Activated CD8-positive, alpha-beta memory T cell treated with anti-CD3 and anti-CD28 coated beads, Interleukin-2, amount 10 ng/mL, durations not matched to agents 7 days and 5 days (primary cell): Measurements from ENCODE around the gene CBLC. TPM values are rescaled to one million over a fixed set of nuclear protein-coding genes. Genes with fewer than 3 reads are reported as not detected.
"Not testable (repeated sequence)": the region's sequence is repeated elsewhere in the genome, so short reads cannot be mapped to it uniquely, and the experiment has no call there.

ENCODE experiments used
- ATAC-seq: fragments of 150-1000 bp; cut with Tn5 transposase; one replicate; pipeline ENCODE4 v1.10.0; 2021; ENCODE audit warnings: moderate library complexity
- CTCF ChIA-PET: fragments of 350-600 bp; sonication (Branson Sonifier 250); formaldehyde crosslinking; loops from one replicate; lab custom pipeline; 2021; ENCODE audit warnings: antibody characterized with exemption; lab: Charles Lee
- DNase-seq: peaks from one replicate; pipeline ENCODE4 v3.0.0-alpha.2; 2020
- H3K27ac Mint-ChIP-seq: one replicate; pipeline ENCODE4 v1.8.0; 2021; ENCODE audit warnings: mild to moderate bottlenecking, mixed read lengths
- H3K27me3 Mint-ChIP-seq: one replicate; pipeline ENCODE4 v1.8.0; 2021; ENCODE audit warnings: mixed read lengths
- H3K36me3 Mint-ChIP-seq: one replicate; pipeline ENCODE4 v1.8.0; 2021; ENCODE audit warnings: mild to moderate bottlenecking, mixed read lengths
- H3K4me1 Mint-ChIP-seq: one replicate; pipeline ENCODE4 v1.8.0; 2021; ENCODE audit warnings: mixed read lengths
- H3K4me3 Mint-ChIP-seq: one replicate; pipeline ENCODE4 v1.8.0; 2021; ENCODE audit warnings: mild to moderate bottlenecking, moderate library complexity, mixed read lengths
- H3K9me3 Mint-ChIP-seq: one replicate; pipeline ENCODE4 v1.8.0; 2022; ENCODE audit warnings: low read depth, mixed read lengths
- total RNA-seq, 2 experiments: library from RNA; stranded (reverse); gene quantifications; one replicate each; pipeline ENCODE4 v1.2.3, GENCODE V29; 2021

Gene CBLC
- total RNA-seq, 2 experiments from 2014 or later, result not detected

GRCh38 chr19:44832875-44833274, 55.2 kb downstream of the CBLC start:
- ATAC-seq, H3K36me3 Mint-ChIP-seq, DNase-seq, H3K27me3 Mint-ChIP-seq, H3K9me3 Mint-ChIP-seq, H3K27ac Mint-ChIP-seq, H3K4me1 Mint-ChIP-seq, CTCF ChIA-PET, H3K4me3 Mint-ChIP-seq: not testable (repeated sequence)

- DNase-seq, CTCF ChIA-PET, H3K27me3 Mint-ChIP-seq, H3K36me3 Mint-ChIP-seq, H3K4me3 Mint-ChIP-seq, H3K4me1 Mint-ChIP-seq, H3K27ac Mint-ChIP-seq, H3K9me3 Mint-ChIP-seq, ATAC-seq: not testable (repeated sequence)
Measured at GRCh38 chr19:44834399-44834798, 56.7 kb downstream of the CBLC start.

GRCh38 chr19:44839276-44839675, 61.6 kb downstream of the CBLC start:
- no peaks in the 10 kb centered on the region for H3K9me3 Mint-ChIP-seq
- no peak overlapping the region for H3K27ac Mint-ChIP-seq
- no peak for DNase-seq
- no peak overlapping the region for H3K4me3 Mint-ChIP-seq
- H3K4me1 Mint-ChIP-seq, result peaks cover 2% of the 10 kb centered on the region
- no peak for ATAC-seq
- CTCF ChIA-PET, result no interaction called here
- no peaks in the 10 kb centered on the region for H3K36me3 Mint-ChIP-seq
- no peaks in the 10 kb centered on the region for H3K27me3 Mint-ChIP-seq

- H3K4me3 Mint-ChIP-seq, result no peak overlapping the region
- H3K9me3 Mint-ChIP-seq, result no peaks in the 10 kb centered on the region
- CTCF ChIA-PET, result interaction anchor here (1.1 to 1.9 kb wide), 3 partner anchors 16 to 70 kb away, joined by 4 to 8 read pairs (median 4); no protein-coding TSS in a partner anchor
- H3K4me1 Mint-ChIP-seq, result peaks cover 12% of the 10 kb centered on the region
- peaks cover 8% of the 10 kb centered on the region for H3K27me3 Mint-ChIP-seq
- ATAC-seq, result no peak
- H3K27ac Mint-ChIP-seq, result no peak overlapping the region
- H3K36me3 Mint-ChIP-seq, result no peaks in the 10 kb centered on the region
- DNase-seq, result no peak
Measured at GRCh38 chr19:44840811-44841210, 63.1 kb downstream of the CBLC start.

GRCh38 chr19:44841231-44841630, 63.5 kb downstream of the CBLC start:
- no peak for ATAC-seq
- Mint-ChIP-seq H3K4me3 (no peak overlapping the region), H3K27me3 (peaks cover 8% of the 10 kb centered on the region), H3K4me1 (peaks cover 12% of the 10 kb centered on the region), H3K9me3 (no peaks in the 10 kb centered on the region), H3K27ac (no peak overlapping the region), H3K36me3 (no peaks in the 10 kb centered on the region)
- DNase-seq, result no peak
- CTCF ChIA-PET, result interaction anchor here (1.1 to 1.9 kb wide), 5 partner anchors 16 to 119 kb away, joined by 4 to 8 read pairs (median 4); no protein-coding TSS in a partner anchor

- no peaks in the 10 kb centered on the region for H3K9me3 Mint-ChIP-seq
- CTCF ChIA-PET, result interaction anchor here (1.1 to 2.5 kb wide), 5 partner anchors 60 to 190 kb away, joined by 4 to 12 read pairs (median 4); no protein-coding TSS in a partner anchor
- no peaks in the 10 kb centered on the region for H3K36me3 Mint-ChIP-seq
- peaks cover 38% of the 10 kb centered on the region for H3K27me3 Mint-ChIP-seq
- peak overlapping the region; percentile 74 for H3K4me3 Mint-ChIP-seq
- DNase-seq (no peak), ATAC-seq (no peak)
- H3K27ac Mint-ChIP-seq, result peak overlapping the region; percentile 55
- peaks cover 21% of the 10 kb centered on the region for H3K4me1 Mint-ChIP-seq
Measured at GRCh38 chr19:44845286-44845611, 67.6 kb downstream of the CBLC start.

- peaks cover 21% of the 10 kb centered on the region for H3K4me1 Mint-ChIP-seq
- no peaks in the 10 kb centered on the region for H3K36me3 Mint-ChIP-seq
- peak within 1 kb of the TSS; percentile 55 for H3K27ac Mint-ChIP-seq
- H3K27me3 Mint-ChIP-seq, result peaks cover 38% of the 10 kb centered on the region
- DNase-seq (peak; percentile 93), ATAC-seq (peak; percentile 74)
- CTCF ChIA-PET, result interaction anchor here (0.7 to 2.5 kb wide), 9 partner anchors 38 to 191 kb away, joined by 3 to 12 read pairs (median 4); no protein-coding TSS in a partner anchor
- peak within 1 kb of the TSS; percentile 74 for H3K4me3 Mint-ChIP-seq
- no peaks in the 10 kb centered on the region for H3K9me3 Mint-ChIP-seq
Measured at GRCh38 chr19:44845612-44846454, 68.1 kb downstream of the CBLC start, which contains the start of gene NECTIN2. Gene NECTIN2 (plus strand): TSS chr19:44846297. CDS start chr19:44846526, 229 bp downstream.

- no peaks in the 10 kb centered on the region for H3K36me3 Mint-ChIP-seq
- H3K4me1 Mint-ChIP-seq, result peaks cover 19% of the 10 kb centered on the region
- peak overlapping the region; percentile 74 for H3K4me3 Mint-ChIP-seq
- no peaks in the 10 kb centered on the region for H3K9me3 Mint-ChIP-seq
- ATAC-seq (no peak), DNase-seq (no peak)
- CTCF ChIA-PET, result interaction anchor here (0.9 to 2.5 kb wide), 8 partner anchors 12 to 192 kb away, joined by 3 to 12 read pairs (median 4); no protein-coding TSS in a partner anchor
- H3K27ac Mint-ChIP-seq, result no peak overlapping the region
- peaks cover 41% of the 10 kb centered on the region for H3K27me3 Mint-ChIP-seq
Measured at GRCh38 chr19:44846455-44847143, 68.9 kb downstream of the CBLC start.

- peak overlapping the region; percentile 19 for H3K4me3 Mint-ChIP-seq
- H3K36me3 Mint-ChIP-seq, result no peaks in the 10 kb centered on the region
- DNase-seq, result no peak
- CTCF ChIA-PET, result interaction anchor here (0.9 to 2.5 kb wide), 6 partner anchors 12 to 193 kb away, joined by 3 to 12 read pairs (median 4); no protein-coding TSS in a partner anchor
- no peak for ATAC-seq
- H3K9me3 Mint-ChIP-seq, result no peaks in the 10 kb centered on the region
- peaks cover 41% of the 10 kb centered on the region for H3K27me3 Mint-ChIP-seq
- H3K27ac Mint-ChIP-seq, result no peak overlapping the region
- peaks cover 19% of the 10 kb centered on the region for H3K4me1 Mint-ChIP-seq
Measured at GRCh38 chr19:44847144-44848035, 69.7 kb downstream of the CBLC start.

- Mint-ChIP-seq H3K9me3 (no peaks in the 10 kb centered on the region), H3K4me1 (peaks cover 19% of the 10 kb centered on the region), H3K27ac (no peak overlapping the region), H3K36me3 (no peaks in the 10 kb centered on the region), H3K4me3 (no peak overlapping the region), H3K27me3 (peaks cover 44% of the 10 kb centered on the region)
- DNase-seq, result no peak
- ATAC-seq, result no peak
- CTCF ChIA-PET, result interaction anchor here (0.9 to 1.8 kb wide), 4 partner anchors 11 to 194 kb away, joined by 3 to 4 read pairs (median 4); no protein-coding TSS in a partner anchor
Measured at GRCh38 chr19:44848036-44848811, 70.5 kb downstream of the CBLC start.

GRCh38 chr19:44848812-44849447, 71.2 kb downstream of the CBLC start:
- Mint-ChIP-seq H3K27me3 (peaks cover 48% of the 10 kb centered on the region), H3K4me3 (no peak overlapping the region), H3K36me3 (no peaks in the 10 kb centered on the region), H3K27ac (no peak overlapping the region), H3K4me1 (peaks cover 19% of the 10 kb centered on the region), H3K9me3 (no peaks in the 10 kb centered on the region)
- ATAC-seq (no peak), DNase-seq (no peak)
- CTCF ChIA-PET, result interaction anchor here (0.9 kb wide), 3 partner anchors 65 to 194 kb away, joined by 3 to 4 read pairs (median 3); no protein-coding TSS in a partner anchor
